Caco-2 (cell line): ENCODE results near the gene DEK. TPM values are rescaled to one million over a fixed set of nuclear protein-coding genes. Genes with fewer than 3 reads are reported as not detected.

ENCODE experiments used
- BruUV-seq: library from RNA; stranded (reverse); fragments of 400-500 nt; replicated peaks from 2 replicates; lab custom pipeline; 2021; lab: Mats Ljungman, UMichigan
- CTCF ChIA-PET: fragments of 300-600 bp; sonication (Branson Sonifier 250); formaldehyde crosslinking; loops from one replicate; lab custom pipeline; 2022; ENCODE audit warnings: antibody characterized with exemption; lab: Charles Lee
- POLR2A ChIA-PET: fragments of 300-600 bp; sonication (Branson Sonifier 250); formaldehyde crosslinking; loops from one replicate; lab custom pipeline; 2022; ENCODE audit warnings: antibody characterized with exemption; lab: Charles Lee
- DNase-seq, 2 experiments: peaks; one replicate each; pipeline versions ENCODE4 v3.0.0 to v3.0.0-alpha.2; 2020 to 2022
- H3K27me3 ChIP-seq: replicated peaks from 2 replicates; pipeline ENCODE4 v1.6.0; 2011; ENCODE audit warnings: low read length; ENCODE audit not compliant: control insufficient read depth, insufficient read depth
- H3K36me3 ChIP-seq: 2 replicates; pipeline ENCODE4 v1.5.1; 2011; ENCODE audit warnings: low read length; ENCODE audit not compliant: control insufficient read depth, insufficient read depth
- H3K4me1 ChIP-seq: fragments of 250-450 bp; sonication (Bioruptor Pico); 2 replicates; pipeline ENCODE4 v1.5.1; 2020; ENCODE audit warnings: mild to moderate bottlenecking
- H3K4me3 ChIP-seq: 2 replicates; pipeline ENCODE4 v1.5.1; 2011; ENCODE audit warnings: low read depth, mild to moderate bottlenecking, control low read depth, low read length
- H3K9me3 ChIP-seq: fragments of 250-450 bp; sonication (Bioruptor Pico); 2 replicates; pipeline ENCODE4 v1.5.1; 2020; ENCODE audit warnings: mild to moderate bottlenecking, moderate library complexity
- H3K27ac Mint-ChIP-seq: one replicate; pipeline ENCODE4 v1.8.0; 2022; ENCODE audit warnings: mixed read lengths; ENCODE audit not compliant: unreplicated experiment
- H3K27me3 Mint-ChIP-seq: one replicate; pipeline ENCODE4 v1.8.0; 2022; ENCODE audit warnings: mixed read lengths; ENCODE audit not compliant: insufficient read depth, unreplicated experiment
- H3K36me3 Mint-ChIP-seq: one replicate; pipeline ENCODE4 v1.8.0; 2022; ENCODE audit warnings: mild to moderate bottlenecking, mixed read lengths; ENCODE audit not compliant: insufficient read depth, unreplicated experiment
- H3K4me1 Mint-ChIP-seq: one replicate; pipeline ENCODE4 v1.8.0; 2022; ENCODE audit warnings: low read depth, mixed read lengths; ENCODE audit not compliant: unreplicated experiment
- H3K4me3 Mint-ChIP-seq: one replicate; pipeline ENCODE4 v1.8.0; 2022; ENCODE audit warnings: mild to moderate bottlenecking, moderate library complexity, mixed read lengths; ENCODE audit not compliant: unreplicated experiment
- H3K9me3 Mint-ChIP-seq: one replicate; pipeline ENCODE4 v1.8.0; 2022; ENCODE audit warnings: mixed read lengths; ENCODE audit not compliant: unreplicated experiment
- intact Hi-C: fragments of 100-400 bp; cut with micrococcal nuclease; formaldehyde crosslinking; loops from one replicate; pipeline ENCODE4 v1.10.0; 2022; ENCODE audit not compliant: unreplicated experiment
- total RNA-seq: library from RNA; stranded (reverse); gene quantifications from 2 replicates; pipeline ENCODE4 v1.2.3, GENCODE V29; 2022
- TF ChIP-seq, protein P1 (sequence below), 2 experiments: fragments of 200-600 bp in 1 of 2; IDR thresholded peaks; 1 replicate in 1 of 2; 2 replicates in 1 of 2; pipeline versions ENCODE4 v1.5.1 to v1.8.0; 2011 to 2022; ENCODE audit warnings: antibody characterized with exemption in 1 of 2, control low read depth in 1 of 2, inconsistent platforms in 1 of 2, low read depth in 1 of 2, low read length in 1 of 2, mild to moderate bottlenecking in 1 of 2, moderate library complexity in 1 of 2; ENCODE audit not compliant: insufficient read depth in 1 of 2, severe bottlenecking in 1 of 2, unreplicated experiment in 1 of 2

The DEK gene
- total RNA-seq, 1 experiment from 2014 or later = 170 TPM

DNA sequence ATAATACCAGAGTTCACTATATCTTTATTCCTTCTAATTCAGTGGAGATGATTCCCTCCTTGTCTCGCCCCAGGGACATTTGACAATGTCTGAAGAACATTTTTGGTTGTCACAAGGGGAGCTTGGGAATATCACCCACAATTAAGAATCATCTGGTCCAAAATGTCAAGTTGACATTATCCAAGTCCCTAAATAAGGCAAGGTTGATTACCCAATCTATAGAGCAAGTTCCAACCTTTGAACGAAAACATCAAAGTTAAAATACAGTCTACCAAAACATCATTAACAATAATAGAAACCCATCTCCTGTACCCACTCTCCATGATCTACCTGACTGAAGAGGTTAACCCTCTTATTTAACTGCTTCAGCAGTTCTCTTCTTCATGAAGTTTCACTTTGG lies 15.6 kb downstream of the DEK start:
- peaks cover under 1% of the 10 kb centered on the region; the same call in 1 of the 2 replicates for H3K36me3 ChIP-seq
- no peak overlapping the region for H3K27ac Mint-ChIP-seq
- H3K27me3 Mint-ChIP-seq = no peaks in the 10 kb centered on the region
- no peaks in the 10 kb centered on the region for H3K4me1 ChIP-seq
- no peak for DNase-seq
- TF ChIP-seq, protein P1, sequence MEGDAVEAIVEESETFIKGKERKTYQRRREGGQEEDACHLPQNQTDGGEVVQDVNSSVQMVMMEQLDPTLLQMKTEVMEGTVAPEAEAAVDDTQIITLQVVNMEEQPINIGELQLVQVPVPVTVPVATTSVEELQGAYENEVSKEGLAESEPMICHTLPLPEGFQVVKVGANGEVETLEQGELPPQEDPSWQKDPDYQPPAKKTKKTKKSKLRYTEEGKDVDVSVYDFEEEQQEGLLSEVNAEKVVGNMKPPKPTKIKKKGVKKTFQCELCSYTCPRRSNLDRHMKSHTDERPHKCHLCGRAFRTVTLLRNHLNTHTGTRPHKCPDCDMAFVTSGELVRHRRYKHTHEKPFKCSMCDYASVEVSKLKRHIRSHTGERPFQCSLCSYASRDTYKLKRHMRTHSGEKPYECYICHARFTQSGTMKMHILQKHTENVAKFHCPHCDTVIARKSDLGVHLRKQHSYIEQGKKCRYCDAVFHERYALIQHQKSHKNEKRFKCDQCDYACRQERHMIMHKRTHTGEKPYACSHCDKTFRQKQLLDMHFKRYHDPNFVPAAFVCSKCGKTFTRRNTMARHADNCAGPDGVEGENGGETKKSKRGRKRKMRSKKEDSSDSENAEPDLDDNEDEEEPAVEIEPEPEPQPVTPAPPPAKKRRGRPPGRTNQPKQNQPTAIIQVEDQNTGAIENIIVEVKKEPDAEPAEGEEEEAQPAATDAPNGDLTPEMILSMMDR (IDR thresholded peaks at IDR 0.05; ENCODE audit: insufficient read depth in 1 of 2, low read depth in 1 of 2, low read length in 1 of 2, severe bottlenecking in 1 of 2, unreplicated experiment in 1 of 2) = no peak
- no peaks in the 10 kb centered on the region for H3K9me3 ChIP-seq
- no peaks in the 10 kb centered on the region for H3K27me3 ChIP-seq
- ChIA-PET POLR2A (no interaction called here), CTCF (no interaction called here)
- peaks cover 77% of the 10 kb centered on the region for H3K36me3 Mint-ChIP-seq
- no peaks in the 10 kb centered on the region for H3K4me1 Mint-ChIP-seq
- H3K4me3 Mint-ChIP-seq = no peak overlapping the region
- intact Hi-C loops = no loop called here
- no TSS peak for BruUV-seq
- H3K9me3 Mint-ChIP-seq = no peaks in the 10 kb centered on the region
- H3K4me3 ChIP-seq = no peak overlapping the region

DNA sequence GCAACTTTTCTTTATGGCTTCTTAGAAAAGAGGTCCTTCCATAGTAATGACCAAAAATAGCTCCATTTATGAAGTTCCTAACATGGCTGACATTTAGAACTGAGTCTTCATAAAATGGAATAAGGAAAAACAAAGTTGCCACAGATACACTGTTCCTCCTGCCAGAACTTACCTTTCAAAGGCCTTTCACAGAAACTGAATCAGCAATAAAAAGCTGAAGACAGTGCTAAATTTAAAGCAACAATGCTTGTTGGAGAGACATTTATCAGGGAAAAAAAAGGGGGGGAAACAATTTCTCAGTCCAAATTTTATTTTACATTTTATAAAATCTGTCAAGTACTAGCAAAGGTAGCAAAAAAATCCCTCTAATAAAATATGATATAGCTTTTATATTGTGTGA lies 17.3 kb downstream of the DEK start:
- DNase-seq = no peak
- no peaks in the 10 kb centered on the region for H3K9me3 Mint-ChIP-seq
- TF ChIP-seq, protein P1 (IDR thresholded peaks at IDR 0.05; ENCODE audit: insufficient read depth in 1 of 2, low read depth in 1 of 2, low read length in 1 of 2, severe bottlenecking in 1 of 2, unreplicated experiment in 1 of 2) = no peak
- H3K36me3 Mint-ChIP-seq = peaks cover 80% of the 10 kb centered on the region
- ChIA-PET POLR2A (no interaction called here), CTCF (no interaction called here)
- Histone ChIP-seq H3K4me1 (no peaks in the 10 kb centered on the region), H3K36me3 (peaks cover 4% of the 10 kb centered on the region), H3K27me3 (no peaks in the 10 kb centered on the region), H3K9me3 (no peaks in the 10 kb centered on the region), H3K4me3 (no peak overlapping the region)
- BruUV-seq = no TSS peak
- H3K4me3 Mint-ChIP-seq = no peak overlapping the region
- no peaks in the 10 kb centered on the region for H3K27me3 Mint-ChIP-seq
- no peak overlapping the region for H3K27ac Mint-ChIP-seq
- H3K4me1 Mint-ChIP-seq = no peaks in the 10 kb centered on the region
- intact Hi-C loops = no loop called here

DNA sequence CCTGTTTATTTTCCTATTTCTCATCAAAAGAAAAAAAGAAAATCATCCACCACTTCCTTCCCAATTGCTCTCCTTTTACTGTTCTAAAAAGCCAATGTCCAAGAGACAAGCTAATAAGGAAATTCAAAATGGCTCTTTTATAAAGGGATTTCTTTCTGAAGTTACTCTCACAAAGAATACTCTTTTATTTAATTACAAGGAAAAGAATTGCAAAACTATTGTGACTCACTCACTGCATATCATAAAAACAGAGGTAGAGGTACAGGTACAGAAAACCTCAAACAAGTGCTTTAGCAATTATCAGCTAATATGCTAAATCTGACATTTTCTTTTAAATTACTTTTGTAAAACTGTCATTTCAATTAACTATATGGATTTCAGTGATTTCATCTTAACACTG lies 18.1 kb downstream of the DEK start:
- intact Hi-C loops = no loop called here
- no peaks in the 10 kb centered on the region for H3K9me3 ChIP-seq
- Mint-ChIP-seq H3K36me3 (peaks cover 80% of the 10 kb centered on the region), H3K27me3 (no peaks in the 10 kb centered on the region), H3K27ac (no peak overlapping the region), H3K9me3 (no peaks in the 10 kb centered on the region), H3K4me1 (no peaks in the 10 kb centered on the region), H3K4me3 (no peak overlapping the region)
- ChIA-PET POLR2A (no interaction called here), CTCF (no interaction called here)
- no peak overlapping the region for H3K4me3 ChIP-seq
- BruUV-seq = no TSS peak
- no peaks in the 10 kb centered on the region for H3K4me1 ChIP-seq
- peaks cover 4% of the 10 kb centered on the region for H3K36me3 ChIP-seq
- no peak for DNase-seq
- TF ChIP-seq, protein P1 (IDR thresholded peaks at IDR 0.05; ENCODE audit: insufficient read depth in 1 of 2, low read depth in 1 of 2, low read length in 1 of 2, severe bottlenecking in 1 of 2, unreplicated experiment in 1 of 2) = no peak
- H3K27me3 ChIP-seq = no peaks in the 10 kb centered on the region
